ENCODE results near the gene RNF115. TPM values are rescaled to one million over a fixed set of nuclear protein-coding genes. Genes with fewer than 3 reads are reported as not detected.

RNF115 gene
- total and polyA plus RNA-seq, 2 donors (not counting 1 experiment from before 2014, with no cell fraction given): 4.6 to 19.8 TPM

DNA sequence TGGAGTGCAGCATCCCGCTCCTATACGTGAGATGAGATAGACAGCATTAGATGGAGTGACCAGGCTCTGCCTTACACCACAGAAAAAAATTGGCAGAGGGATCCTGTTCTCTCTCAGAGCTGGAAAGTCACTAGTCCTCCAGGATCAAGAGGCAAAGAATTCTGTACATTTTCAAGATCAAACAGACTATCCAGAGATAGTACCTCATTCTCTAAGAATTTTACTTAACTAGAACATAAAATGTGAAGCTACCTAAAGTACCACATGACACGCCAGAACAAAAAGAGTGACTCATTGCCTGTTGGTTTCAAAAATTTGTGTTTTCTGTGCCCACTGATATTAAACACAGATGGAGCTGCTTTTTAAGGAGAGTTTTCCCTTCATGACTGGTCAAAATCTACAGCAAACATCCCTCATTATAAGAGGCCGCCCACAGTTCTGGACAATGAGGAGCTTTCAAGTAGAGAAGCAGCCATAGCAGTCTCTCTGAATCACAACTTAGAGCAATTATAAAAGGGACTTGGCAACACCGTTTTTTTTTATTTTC, 72.3 kb downstream of the RNF115 start:
- Histone ChIP-seq H3K79me2 (ENCODE audit: control insufficient read depth, insufficient read depth, low read length) (no peaks in the 10 kb centered on the region), H3K27me3 (replicated peaks in 1 of 4; ENCODE audit: control extremely low read depth in 1 of 4, control insufficient read depth in 3 of 4, insufficient read depth in 4 of 4, low read length in 3 of 4) (no peaks in the 10 kb centered on the region), H3K9me3 (ENCODE audit: control extremely low read depth in 1 of 3, control insufficient read depth in 2 of 3, insufficient read depth in 1 of 3, low read length in 2 of 3) (no peaks in the 10 kb centered on the region), H3K4me1 (ENCODE audit: control insufficient read depth in 2 of 2, insufficient read depth in 2 of 2, low read length in 2 of 2) (no peaks in the 10 kb centered on the region), H3K9ac (ENCODE audit: low read length) (no peak overlapping the region), H3K36me3 (replicated peaks in 1 of 2; ENCODE audit: control extremely low read depth in 1 of 2, control insufficient read depth in 1 of 2, extremely low read depth in 1 of 2, insufficient read depth in 2 of 2, low read length in 1 of 2) (peaks cover 0 to 53% of the 10 kb centered on the region in 2 experiments), H4K20me1 (ENCODE audit: control insufficient read depth, insufficient read depth, low read length, poor library complexity, severe bottlenecking) (no peaks in the 10 kb centered on the region), H2AFZ (ENCODE audit: insufficient read depth, low read depth, low read length, poor library complexity, severe bottlenecking) (no peak overlapping the region), H3K4me2 (replicated peaks; ENCODE audit: low read depth, low read length, poor library complexity, severe bottlenecking) (no peak overlapping the region), H3K4me3 (ENCODE audit: control extremely low read depth in 1 of 5, extremely low read depth in 1 of 5, insufficient read depth in 1 of 5, low read depth in 2 of 5, low read length in 4 of 5) (no peak overlapping the region), H3K27ac (ENCODE audit: low read length in 2 of 2) (no peak overlapping the region)
- WGBS (ENCODE audit: insufficient coverage): 98% methylated on average over 3 of the region's 5 CpGs
- Mint-ChIP-seq H3K27ac (no peak overlapping the region), H3K4me1 (no peaks in the 10 kb centered on the region), H3K4me3 (no peak overlapping the region), H3K27me3 (no peaks in the 10 kb centered on the region), H3K9me3 (ENCODE audit: insufficient read depth) (no peaks in the 10 kb centered on the region)
- intact Hi-C loops (cut with micrococcal nuclease): no loop called here
- DNase-seq (no peak), ATAC-seq (ENCODE audit: low read depth) (no peak)
- TF ChIP-seq EZH2 (IDR thresholded peaks at IDR 0.05; ENCODE audit: borderline replicate concordance, insufficient read depth, low read depth, low read length, poor library complexity, severe bottlenecking): no peak
- TF ChIP-seq, protein P1, sequence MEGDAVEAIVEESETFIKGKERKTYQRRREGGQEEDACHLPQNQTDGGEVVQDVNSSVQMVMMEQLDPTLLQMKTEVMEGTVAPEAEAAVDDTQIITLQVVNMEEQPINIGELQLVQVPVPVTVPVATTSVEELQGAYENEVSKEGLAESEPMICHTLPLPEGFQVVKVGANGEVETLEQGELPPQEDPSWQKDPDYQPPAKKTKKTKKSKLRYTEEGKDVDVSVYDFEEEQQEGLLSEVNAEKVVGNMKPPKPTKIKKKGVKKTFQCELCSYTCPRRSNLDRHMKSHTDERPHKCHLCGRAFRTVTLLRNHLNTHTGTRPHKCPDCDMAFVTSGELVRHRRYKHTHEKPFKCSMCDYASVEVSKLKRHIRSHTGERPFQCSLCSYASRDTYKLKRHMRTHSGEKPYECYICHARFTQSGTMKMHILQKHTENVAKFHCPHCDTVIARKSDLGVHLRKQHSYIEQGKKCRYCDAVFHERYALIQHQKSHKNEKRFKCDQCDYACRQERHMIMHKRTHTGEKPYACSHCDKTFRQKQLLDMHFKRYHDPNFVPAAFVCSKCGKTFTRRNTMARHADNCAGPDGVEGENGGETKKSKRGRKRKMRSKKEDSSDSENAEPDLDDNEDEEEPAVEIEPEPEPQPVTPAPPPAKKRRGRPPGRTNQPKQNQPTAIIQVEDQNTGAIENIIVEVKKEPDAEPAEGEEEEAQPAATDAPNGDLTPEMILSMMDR (IDR thresholded peaks at IDR 0.05): no peak
- ChIA-PET POLR2A (no interaction called here), CTCF (no interaction called here)

DNA sequence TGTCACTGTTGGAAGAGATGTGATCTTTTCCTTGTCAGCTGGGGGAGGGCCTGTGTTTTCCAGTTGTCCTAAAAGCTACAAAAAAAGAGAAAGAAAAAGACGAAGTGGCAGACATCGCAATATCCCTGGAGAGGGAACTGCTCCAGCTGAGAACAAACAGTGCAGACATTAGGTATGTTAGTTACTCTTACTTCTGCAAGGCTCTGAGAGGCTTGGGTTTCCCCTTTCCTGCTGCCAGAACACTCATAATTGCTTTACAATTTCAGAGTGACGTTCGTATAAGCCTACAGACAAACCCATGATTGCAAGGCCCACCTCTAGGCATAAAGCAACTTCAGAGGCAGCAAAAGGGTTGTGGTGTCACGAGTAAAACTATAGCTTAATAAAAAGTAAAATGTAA, 73.5 kb downstream of the RNF115 start:
- H3K4me1 ChIP-seq (ENCODE audit: control insufficient read depth in 2 of 2, insufficient read depth in 2 of 2, low read length in 2 of 2): no peaks in the 10 kb centered on the region
- Mint-ChIP-seq H3K27ac (no peak overlapping the region), H3K27me3 (no peaks in the 10 kb centered on the region), H3K9me3 (ENCODE audit: insufficient read depth) (no peaks in the 10 kb centered on the region), H3K4me1 (no peaks in the 10 kb centered on the region), H3K4me3 (no peak overlapping the region)
- WGBS (ENCODE audit: insufficient coverage): 100% methylated on average over 2 of the region's 5 CpGs
- H3K9me3 ChIP-seq (ENCODE audit: control extremely low read depth in 1 of 3, control insufficient read depth in 2 of 3, insufficient read depth in 1 of 3, low read length in 2 of 3): no peaks in the 10 kb centered on the region
- intact Hi-C loops (cut with micrococcal nuclease): no loop called here
- H3K27me3 ChIP-seq (replicated peaks in 1 of 4; ENCODE audit: control extremely low read depth in 1 of 4, control insufficient read depth in 3 of 4, insufficient read depth in 4 of 4, low read length in 3 of 4): no peaks in the 10 kb centered on the region
- no peaks in the 10 kb centered on the region for H3K79me2 ChIP-seq (ENCODE audit: control insufficient read depth, insufficient read depth, low read length)
- DNase-seq (no peak), ATAC-seq (ENCODE audit: low read depth) (no peak)
- H3K4me2 ChIP-seq (replicated peaks; ENCODE audit: low read depth, low read length, poor library complexity, severe bottlenecking): no peak overlapping the region
- H4K20me1 ChIP-seq (ENCODE audit: control insufficient read depth, insufficient read depth, low read length, poor library complexity, severe bottlenecking): no peaks in the 10 kb centered on the region
- no peak overlapping the region for H3K27ac ChIP-seq (ENCODE audit: low read length in 2 of 2)
- H3K9ac ChIP-seq (ENCODE audit: low read length): no peak overlapping the region
- no peak overlapping the region for H2AFZ ChIP-seq (ENCODE audit: insufficient read depth, low read depth, low read length, poor library complexity, severe bottlenecking)
- ChIA-PET POLR2A (no interaction called here), CTCF (no interaction called here)
- H3K36me3 ChIP-seq (replicated peaks in 1 of 2; ENCODE audit: control extremely low read depth in 1 of 2, control insufficient read depth in 1 of 2, extremely low read depth in 1 of 2, insufficient read depth in 2 of 2, low read length in 1 of 2): peaks cover 0 to 55% of the 10 kb centered on the region in 2 experiments
- H3K4me3 ChIP-seq (ENCODE audit: control extremely low read depth in 1 of 5, extremely low read depth in 1 of 5, insufficient read depth in 1 of 5, low read depth in 2 of 5, low read length in 4 of 5): no peak overlapping the region
- TF ChIP-seq EZH2 (IDR thresholded peaks at IDR 0.05; ENCODE audit: borderline replicate concordance, insufficient read depth, low read depth, low read length, poor library complexity, severe bottlenecking): no peak
- TF ChIP-seq, protein P1 (IDR thresholded peaks at IDR 0.05): no peak
